Measurements from ENCODE around the gene LRRC3C. TPM values are rescaled to one million over a fixed set of nuclear protein-coding genes. Genes with fewer than 3 reads are reported as not detected.
A peak's percentile ranks its signal among the peaks of the same experiment; 100 is the strongest.

LRRC3C gene
- total RNA-seq, 1 donor from 2014 or later: not detected

GRCh38 chr17:39973496-39973895, 46.0 kb downstream of the LRRC3C start:
- no peak for DNase-seq (ENCODE audit: low spot score)

GRCh38 chr17:39974433-39974832, 46.9 kb downstream of the LRRC3C start:
- ATAC-seq (no peak), DNase-seq (ENCODE audit: low spot score) (no peak)

More at GRCh38 chr17:39973496-39973895, 46.0 kb downstream of the LRRC3C start:
- no peak for ATAC-seq

- DNase-seq (ENCODE audit: low spot score) (no peak), ATAC-seq (no peak)
Measured at GRCh38 chr17:39975801-39976200, 48.3 kb downstream of the LRRC3C start.

- ATAC-seq: no peak
- no peak for DNase-seq (ENCODE audit: low spot score)
Measured at GRCh38 chr17:39979016-39979670, 51.6 kb downstream of the LRRC3C start.

GRCh38 chr17:39979893-39980350, 52.4 kb downstream of the LRRC3C start:
- DNase-seq (ENCODE audit: low spot score) (no peak), ATAC-seq (peak; percentile 17)

GRCh38 chr17:39980351-39981206, 53.0 kb downstream of the LRRC3C start, which contains the start of gene PSMD3:
Gene PSMD3, plus strand, starts transcription at chr17:39980807. Its CDS starts 164 bp downstream, at chr17:39980971.
- ATAC-seq (peak; percentile 94), DNase-seq (ENCODE audit: low spot score) (peak; percentile 99)

- ATAC-seq (peak; percentile 3), DNase-seq (ENCODE audit: low spot score) (no peak)
Measured at GRCh38 chr17:39981207-39981741, 53.7 kb downstream of the LRRC3C start.

- no peak for DNase-seq (ENCODE audit: low spot score)
- ATAC-seq: no peak
Measured at GRCh38 chr17:39981766-39982375, 54.3 kb downstream of the LRRC3C start.

GRCh38 chr17:39988206-39988810, 60.8 kb downstream of the LRRC3C start:
- no peak for ATAC-seq
- no peak for DNase-seq (ENCODE audit: low spot score)

GRCh38 chr17:39994448-39994847, 66.9 kb downstream of the LRRC3C start:
- DNase-seq (ENCODE audit: low spot score) (no peak), ATAC-seq (no peak)

Other genes with a start within 250 kb of the LRRC3C start
- 23.8 TPM for gene PGAP3, start 239.7 kb upstream of the LRRC3C start, total RNA-seq
- 23.1 TPM for gene ERBB2, start 227.7 kb upstream of the LRRC3C start, total RNA-seq
- gene MIEN1, start 197.2 kb upstream of the LRRC3C start, total RNA-seq: 25.2 TPM
- gene GRB7, start 189.8 kb upstream of the LRRC3C start, total RNA-seq: 12.0 TPM
- gene IKZF3, start 63.4 kb upstream of the LRRC3C start, total RNA-seq: 0.63 TPM
- not detected for gene ZPBP2, start 59.5 kb upstream of the LRRC3C start, total RNA-seq
- 32.2 TPM for gene GSDMB, start 9.1 kb upstream of the LRRC3C start, total RNA-seq
- 159 TPM for gene ORMDL3, start 131 bp upstream of the LRRC3C start, total RNA-seq
- gene GSDMA, start 35.3 kb downstream of the LRRC3C start, total RNA-seq: not detected
- 52.4 TPM for gene PSMD3, start 53.1 kb downstream of the LRRC3C start, total RNA-seq
- gene CSF3, start 87.7 kb downstream of the LRRC3C start, total RNA-seq: not detected
- gene MED24, start 126.7 kb downstream of the LRRC3C start, total RNA-seq: 28.8 TPM
- gene THRA, start 135.2 kb downstream of the LRRC3C start, total RNA-seq: 10.7 TPM
- 18.6 TPM for gene NR1D1, start 172.9 kb downstream of the LRRC3C start, total RNA-seq
- 45.9 TPM for gene MSL1, start 194.2 kb downstream of the LRRC3C start, total RNA-seq
- gene CASC3, start 212.8 kb downstream of the LRRC3C start, total RNA-seq: 25.1 TPM
- 19.3 TPM for gene RAPGEFL1, start 249.7 kb downstream of the LRRC3C start, total RNA-seq